Measurements from ENCODE around the gene RMND5A. TPM values are rescaled to one million over a fixed set of nuclear protein-coding genes. Genes with fewer than 3 reads are reported as not detected.

RMND5A gene
- total RNA-seq, 2 donors from 2014 or later = 63.7 to 72.6 TPM

DNA sequence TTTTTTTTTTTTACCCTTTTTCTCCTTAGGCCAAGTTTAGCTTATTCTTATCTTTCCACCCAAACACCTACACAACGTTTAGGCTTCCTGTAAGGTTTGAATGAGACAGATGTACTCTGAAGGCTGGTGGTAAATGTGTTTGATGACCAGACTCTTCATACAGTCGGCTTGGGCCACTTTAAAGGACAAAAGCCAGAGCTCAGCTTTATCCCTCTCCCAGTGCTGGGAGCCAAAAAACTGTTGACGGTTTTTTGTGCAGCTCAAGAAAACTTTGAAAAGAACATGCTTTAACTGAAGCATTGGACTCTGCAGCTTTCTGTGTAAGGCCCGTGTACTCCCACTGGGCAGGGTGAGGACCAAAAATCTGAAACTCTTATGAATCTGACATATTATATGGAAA lies 55.2 kb downstream of the RMND5A start:
- H3K27ac ChIP-seq = no peak overlapping the region
- no peak for DNase-seq
- H3K9ac ChIP-seq (ENCODE audit: low read depth in 2 of 2, low read length in 2 of 2) = no peak overlapping the region
- no peaks in the 10 kb centered on the region for H3K4me1 ChIP-seq
- H3K27me3 ChIP-seq = no peaks in the 10 kb centered on the region
- H3K4me3 ChIP-seq = no peak overlapping the region
- TF ChIP-seq, protein P1, sequence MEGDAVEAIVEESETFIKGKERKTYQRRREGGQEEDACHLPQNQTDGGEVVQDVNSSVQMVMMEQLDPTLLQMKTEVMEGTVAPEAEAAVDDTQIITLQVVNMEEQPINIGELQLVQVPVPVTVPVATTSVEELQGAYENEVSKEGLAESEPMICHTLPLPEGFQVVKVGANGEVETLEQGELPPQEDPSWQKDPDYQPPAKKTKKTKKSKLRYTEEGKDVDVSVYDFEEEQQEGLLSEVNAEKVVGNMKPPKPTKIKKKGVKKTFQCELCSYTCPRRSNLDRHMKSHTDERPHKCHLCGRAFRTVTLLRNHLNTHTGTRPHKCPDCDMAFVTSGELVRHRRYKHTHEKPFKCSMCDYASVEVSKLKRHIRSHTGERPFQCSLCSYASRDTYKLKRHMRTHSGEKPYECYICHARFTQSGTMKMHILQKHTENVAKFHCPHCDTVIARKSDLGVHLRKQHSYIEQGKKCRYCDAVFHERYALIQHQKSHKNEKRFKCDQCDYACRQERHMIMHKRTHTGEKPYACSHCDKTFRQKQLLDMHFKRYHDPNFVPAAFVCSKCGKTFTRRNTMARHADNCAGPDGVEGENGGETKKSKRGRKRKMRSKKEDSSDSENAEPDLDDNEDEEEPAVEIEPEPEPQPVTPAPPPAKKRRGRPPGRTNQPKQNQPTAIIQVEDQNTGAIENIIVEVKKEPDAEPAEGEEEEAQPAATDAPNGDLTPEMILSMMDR (IDR thresholded peaks at IDR 0.05) = no peak
- peaks cover 7% of the 10 kb centered on the region for H3K36me3 ChIP-seq
- H3K9me3 ChIP-seq = no peaks in the 10 kb centered on the region
- intact Hi-C loops (cut with DNase I) = no loop called here

DNA sequence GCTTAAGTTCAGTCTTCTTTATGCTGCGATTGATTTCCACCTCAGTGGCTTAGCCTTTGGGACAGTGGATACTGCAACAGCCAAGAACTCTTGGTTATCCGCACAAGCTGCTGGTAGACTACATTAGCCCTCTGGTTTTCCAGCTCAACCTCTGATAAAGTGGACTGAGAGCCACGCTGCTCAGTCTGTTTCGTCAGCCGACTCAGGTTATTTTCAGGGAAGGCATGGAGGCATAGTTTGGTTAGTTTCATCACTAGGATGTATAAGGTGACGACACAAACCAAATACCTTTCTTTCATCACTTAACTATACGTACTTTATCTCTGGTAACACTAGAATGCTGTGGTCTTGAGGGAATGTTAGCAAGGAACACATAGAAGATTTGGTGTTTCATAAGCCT lies 56.4 kb downstream of the RMND5A start:
- DNase-seq = no peak
- Histone ChIP-seq H3K4me3 (no peak overlapping the region), H3K9ac (ENCODE audit: low read depth in 2 of 2, low read length in 2 of 2) (no peak overlapping the region), H3K36me3 (no peaks in the 10 kb centered on the region), H3K9me3 (no peaks in the 10 kb centered on the region), H3K4me1 (no peaks in the 10 kb centered on the region), H3K27me3 (no peaks in the 10 kb centered on the region), H3K27ac (no peak overlapping the region)
- TF ChIP-seq, protein P1 (IDR thresholded peaks at IDR 0.05) = no peak
- intact Hi-C loops (cut with DNase I) = no loop called here

DNA sequence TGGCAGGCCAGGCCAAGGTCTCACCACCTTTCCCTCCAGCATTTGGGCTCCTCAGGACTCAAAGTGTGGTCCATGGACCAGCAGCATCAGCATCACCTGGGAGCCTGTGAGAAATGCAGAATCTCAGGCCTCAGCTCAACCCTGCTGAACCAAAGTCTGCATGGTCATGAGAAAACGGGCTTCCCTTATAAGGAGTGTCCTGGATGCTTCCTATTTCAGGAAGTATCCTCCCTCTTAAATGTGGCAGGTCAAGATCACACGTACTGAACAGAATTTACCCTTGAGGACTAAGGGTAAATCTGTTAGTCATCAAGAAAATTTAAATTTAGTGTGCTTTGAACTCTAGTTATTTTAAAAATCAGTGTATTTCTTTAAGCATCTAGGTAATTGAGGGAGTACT lies 58.9 kb downstream of the RMND5A start:
- no peak overlapping the region for H3K9ac ChIP-seq (ENCODE audit: low read depth in 2 of 2, low read length in 2 of 2)
- no peak for DNase-seq
- no peak overlapping the region for H3K4me3 ChIP-seq
- intact Hi-C loops (cut with DNase I) = no loop called here
- no peaks in the 10 kb centered on the region for H3K27me3 ChIP-seq
- no peaks in the 10 kb centered on the region for H3K4me1 ChIP-seq
- H3K27ac ChIP-seq = no peak overlapping the region
- no peaks in the 10 kb centered on the region for H3K9me3 ChIP-seq
- TF ChIP-seq, protein P1 (IDR thresholded peaks at IDR 0.05) = no peak
- no peaks in the 10 kb centered on the region for H3K36me3 ChIP-seq

DNA sequence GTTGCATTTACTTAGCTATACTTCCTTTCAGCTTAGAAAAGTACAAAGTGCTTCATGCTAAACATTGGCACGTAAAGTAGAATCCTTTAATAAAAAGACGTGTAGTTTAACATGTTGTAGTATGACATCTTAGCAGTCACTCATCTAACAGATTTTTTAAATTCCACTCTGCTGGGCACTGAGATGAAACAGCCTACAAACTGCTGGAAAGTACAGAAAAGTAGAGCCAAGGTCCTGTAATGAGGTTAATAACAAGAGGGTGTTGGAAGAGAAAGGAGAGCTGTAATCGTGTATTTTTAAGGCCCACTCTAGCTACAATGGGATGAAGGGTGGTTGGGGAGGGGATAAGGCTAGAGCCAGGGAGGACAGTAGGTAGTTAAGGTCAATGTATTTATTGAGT lies 59.9 kb downstream of the RMND5A start:
- intact Hi-C loops (cut with DNase I) = no loop called here
- no peaks in the 10 kb centered on the region for H3K9me3 ChIP-seq
- H3K27me3 ChIP-seq = no peaks in the 10 kb centered on the region
- no peak overlapping the region for H3K27ac ChIP-seq
- H3K4me3 ChIP-seq = no peak overlapping the region
- no peak for DNase-seq
- no peaks in the 10 kb centered on the region for H3K36me3 ChIP-seq
- TF ChIP-seq, protein P1 (IDR thresholded peaks at IDR 0.05) = no peak
- no peak overlapping the region for H3K9ac ChIP-seq (ENCODE audit: low read depth in 2 of 2, low read length in 2 of 2)
- no peaks in the 10 kb centered on the region for H3K4me1 ChIP-seq

DNA sequence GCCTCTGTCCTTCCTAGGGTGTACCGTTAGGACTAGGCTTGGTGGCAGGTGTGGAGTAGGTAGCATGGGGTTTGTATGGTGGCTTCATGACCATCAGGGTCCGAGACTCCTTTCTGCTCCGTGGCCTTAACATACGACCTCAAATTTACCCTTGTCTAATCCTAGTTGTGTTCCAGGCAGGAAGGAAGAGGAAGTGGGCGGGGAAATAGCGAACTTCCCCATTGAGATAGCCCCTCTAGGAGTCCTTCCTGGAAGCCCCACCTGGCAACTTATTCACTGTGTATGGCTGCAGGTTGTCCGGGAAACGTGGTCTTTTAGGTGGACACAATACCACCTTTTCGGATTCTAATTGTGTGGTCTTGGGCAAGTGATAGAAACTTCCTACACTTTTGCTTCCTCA lies 61.3 kb downstream of the RMND5A start:
- no peaks in the 10 kb centered on the region for H3K36me3 ChIP-seq
- TF ChIP-seq, protein P1 (IDR thresholded peaks at IDR 0.05) = no peak

DNA sequence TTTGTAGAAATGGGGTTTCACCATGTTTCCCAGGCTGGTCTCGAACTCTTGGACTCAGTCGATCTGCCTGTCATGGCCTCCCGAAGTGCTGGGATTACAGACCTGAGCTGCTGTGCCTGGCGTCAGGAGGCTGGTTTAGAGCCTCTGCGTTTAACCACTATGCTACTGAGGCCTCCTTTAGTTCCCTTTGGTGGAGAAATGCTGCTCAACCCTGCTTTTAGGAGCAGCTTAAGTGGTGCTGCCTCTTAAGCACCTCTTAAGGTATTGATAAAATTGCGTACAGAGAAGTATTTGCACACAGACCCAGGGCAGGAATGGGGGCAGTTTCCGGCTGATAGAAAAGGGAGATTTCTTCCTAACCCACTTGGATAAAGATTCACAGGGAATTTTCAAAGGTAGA lies 62.7 kb downstream of the RMND5A start:
- no peaks in the 10 kb centered on the region for H3K27me3 ChIP-seq
- TF ChIP-seq, protein P1 (IDR thresholded peaks at IDR 0.05) = no peak
- no peaks in the 10 kb centered on the region for H3K9me3 ChIP-seq
- H3K4me1 ChIP-seq = no peaks in the 10 kb centered on the region
- no peak overlapping the region for H3K27ac ChIP-seq
- DNase-seq = no peak
- H3K36me3 ChIP-seq = no peaks in the 10 kb centered on the region
- intact Hi-C loops (cut with DNase I) = no loop called here
- H3K4me3 ChIP-seq = no peak overlapping the region
- no peak overlapping the region for H3K9ac ChIP-seq (ENCODE audit: low read depth in 2 of 2, low read length in 2 of 2)

More for the DNA sequence above, 61.3 kb downstream of the RMND5A start:
- Histone ChIP-seq H3K4me1 (no peaks in the 10 kb centered on the region), H3K9me3 (no peaks in the 10 kb centered on the region), H3K27me3 (no peaks in the 10 kb centered on the region), H3K27ac (no peak overlapping the region), H3K9ac (ENCODE audit: low read depth in 2 of 2, low read length in 2 of 2) (no peak overlapping the region), H3K4me3 (no peak overlapping the region)
- no peak for DNase-seq
- intact Hi-C loops (cut with DNase I) = no loop called here
